ENCODE data around the gene USH2A.

The USH2A gene

DNA sequence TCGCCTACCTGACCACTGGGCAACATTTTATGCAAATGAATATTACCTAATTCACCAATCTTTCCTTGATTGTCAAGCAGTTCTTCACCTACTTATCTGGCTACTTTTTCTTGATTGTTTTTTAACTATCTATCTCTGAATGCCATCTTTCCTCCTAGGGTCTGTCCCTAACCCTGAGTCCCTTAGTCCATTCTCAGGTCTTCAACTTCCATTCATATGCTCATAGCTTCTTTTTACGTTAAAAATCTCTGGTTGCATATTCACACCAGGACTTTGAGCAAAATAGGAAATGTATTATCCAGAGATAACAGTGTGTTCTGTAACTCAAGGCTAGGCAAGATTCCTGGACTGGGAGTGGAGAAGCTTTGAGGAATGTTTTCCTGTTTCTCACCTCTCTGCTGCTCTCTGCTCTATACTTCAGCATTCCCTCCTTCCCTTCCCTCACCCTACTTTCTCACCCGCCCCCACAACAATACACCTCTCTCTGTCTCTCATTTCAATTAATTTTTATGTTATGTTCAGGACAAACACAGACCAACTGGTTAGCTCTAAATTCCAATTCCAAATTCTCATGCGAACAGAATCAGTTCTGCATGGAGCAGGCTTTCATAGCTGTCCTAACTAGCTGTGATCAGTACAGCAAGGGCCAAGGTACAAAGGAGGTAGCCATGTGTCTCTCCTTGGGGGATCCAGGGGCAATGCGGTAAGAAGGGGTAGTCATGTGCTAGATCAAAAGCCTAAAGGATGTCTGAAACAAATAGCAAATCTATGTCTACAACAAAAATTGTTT, 278.4 kb downstream of the USH2A start:
- FAIRE-seq = no peak
- no peak for DNase-seq (ENCODE audit: insufficient read length, low spot score)

DNA sequence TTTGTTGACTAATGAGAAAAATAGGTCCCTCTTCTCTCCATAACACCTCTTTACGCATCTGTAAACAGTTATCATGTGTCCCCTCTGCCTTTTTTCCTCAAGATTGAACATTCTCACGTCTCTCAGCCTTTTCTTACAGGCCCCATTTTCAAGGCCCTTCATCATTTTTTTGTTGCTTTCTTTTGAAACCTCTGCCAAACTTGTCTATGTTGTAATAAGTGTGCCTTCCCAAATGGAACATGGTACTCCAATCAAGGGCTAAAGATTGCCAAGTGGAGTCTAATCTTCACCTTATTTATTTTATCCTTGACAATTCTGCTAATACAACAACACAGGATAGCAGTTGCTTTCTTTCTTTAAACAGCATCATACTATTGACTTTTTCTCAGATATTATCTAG, 280.3 kb downstream of the USH2A start:
- FAIRE-seq (no peak), DNase-seq (ENCODE audit: insufficient read length, low spot score) (no peak)

DNA sequence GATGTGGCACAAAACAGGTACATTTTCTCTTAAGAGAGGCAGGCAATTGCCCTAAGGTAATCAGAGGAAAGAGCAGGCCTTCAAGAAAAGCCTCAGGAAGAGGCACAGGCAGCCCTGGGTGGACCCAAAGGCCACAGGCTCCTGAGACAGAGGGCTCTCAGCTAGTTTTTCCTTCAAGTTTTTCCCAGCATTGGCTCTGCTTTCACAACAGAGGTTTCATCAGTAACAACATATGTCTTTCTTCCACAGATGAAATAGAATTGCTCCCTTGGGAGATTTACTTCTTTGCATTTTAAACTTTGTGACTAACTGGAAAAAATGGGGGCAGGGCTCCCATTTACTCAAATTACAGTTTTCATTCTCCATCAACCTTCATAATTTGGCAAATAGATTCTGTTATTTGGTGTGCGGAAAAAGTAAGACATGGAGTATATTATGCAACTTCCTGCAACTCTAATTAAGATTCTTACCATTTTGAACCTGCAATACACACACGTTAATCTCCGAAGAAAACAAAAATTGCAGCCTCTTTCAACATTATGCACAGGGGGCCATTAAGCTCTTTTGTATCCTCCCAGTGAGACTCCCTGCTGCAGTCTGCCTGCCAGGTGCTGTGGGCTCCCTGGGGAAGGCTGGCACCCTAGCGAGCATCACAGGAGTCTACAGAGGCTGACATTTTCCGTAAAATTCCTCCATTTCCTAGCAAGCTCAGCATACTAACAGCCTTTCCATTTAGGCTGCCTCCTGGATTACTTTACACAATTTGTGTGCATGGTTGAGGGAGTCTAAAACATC, 282.3 kb downstream of the USH2A start:
- DNase-seq (ENCODE audit: insufficient read length, low spot score) = no peak
- FAIRE-seq = no peak

DNA sequence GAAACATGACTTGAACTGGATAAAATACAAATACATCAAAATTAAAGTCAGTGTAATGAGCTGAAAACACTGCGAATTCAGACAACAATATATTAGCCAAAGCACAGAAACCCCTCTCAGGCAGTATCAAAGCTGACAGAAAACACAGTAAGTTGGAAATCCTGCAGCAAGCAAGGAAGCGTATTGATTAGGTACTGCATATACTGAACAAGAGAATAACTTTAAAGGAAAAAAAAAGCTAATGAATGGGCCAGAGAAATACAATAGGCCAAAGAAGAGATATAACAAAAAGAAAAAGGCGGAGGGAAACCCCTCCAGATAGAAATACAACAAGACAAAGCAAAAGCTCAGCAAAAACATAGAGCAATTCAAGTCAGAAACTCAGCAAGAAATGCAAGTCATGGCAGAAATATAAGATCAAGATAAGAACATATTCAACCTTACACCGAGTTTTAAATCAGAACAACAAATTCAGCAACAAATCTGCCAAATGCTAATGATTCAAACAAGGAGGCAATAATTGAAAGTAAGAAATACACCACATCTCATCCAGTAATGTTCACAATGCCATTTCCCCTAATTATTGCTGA, 299.0 kb downstream of the USH2A start:
- FAIRE-seq (no peak), DNase-seq (ENCODE audit: insufficient read length, low spot score) (no peak)

DNA sequence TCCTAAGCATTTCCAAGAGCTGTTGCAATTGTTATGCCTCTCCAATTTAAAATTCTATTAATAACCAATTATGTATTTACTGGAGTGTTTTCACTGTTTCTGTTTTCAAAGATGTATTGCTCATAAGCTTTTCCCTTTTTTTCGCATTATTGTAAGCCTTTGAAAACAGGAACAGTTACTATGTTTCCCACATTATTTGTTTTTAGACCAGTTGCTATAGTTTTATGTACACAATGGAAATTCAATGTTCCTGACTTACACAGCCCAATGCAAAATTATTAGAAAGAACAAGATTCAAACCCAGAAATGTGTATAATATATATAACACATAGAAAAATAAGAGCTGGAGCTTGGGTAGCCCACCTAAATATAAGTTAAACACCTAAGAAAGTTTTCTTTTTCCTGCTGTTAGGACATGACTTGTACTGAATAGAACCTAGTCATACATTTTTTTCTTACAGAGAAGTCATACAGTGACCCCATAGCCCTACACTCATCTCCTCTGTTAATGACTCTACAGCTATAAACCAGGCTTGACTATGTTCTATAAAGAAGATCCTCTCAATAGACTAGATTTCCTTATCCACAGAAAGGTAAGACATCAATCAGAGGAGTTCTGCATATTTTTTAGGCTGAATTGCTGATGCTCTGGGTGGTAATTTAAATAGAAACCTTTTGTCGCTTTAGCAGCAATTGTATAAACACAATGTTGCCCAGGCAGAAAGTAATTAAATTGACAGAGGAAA, 299.6 kb downstream of the USH2A start:
- FAIRE-seq (no peak), DNase-seq (ENCODE audit: insufficient read length, low spot score) (no peak)

DNA sequence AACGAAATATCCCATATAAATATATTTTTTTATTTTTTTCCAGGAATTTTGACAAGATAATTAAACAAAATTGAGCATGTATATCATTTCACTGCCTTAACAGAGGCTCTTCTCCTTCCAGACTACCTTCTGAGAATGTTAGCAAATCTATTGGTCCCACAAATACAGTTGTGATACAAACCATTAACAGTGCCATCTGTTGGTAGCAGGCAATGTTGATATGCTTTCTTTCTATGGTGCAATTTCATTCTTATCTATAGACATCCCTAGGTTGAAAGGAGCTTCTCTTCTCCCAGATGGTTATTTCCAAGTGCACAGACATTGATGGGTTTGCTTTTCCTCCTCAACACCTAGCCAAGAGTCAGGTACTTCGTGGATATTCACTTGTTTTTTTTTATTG, 303.6 kb downstream of the USH2A start:
- FAIRE-seq (no peak), DNase-seq (ENCODE audit: insufficient read length, low spot score) (no peak)

DNA sequence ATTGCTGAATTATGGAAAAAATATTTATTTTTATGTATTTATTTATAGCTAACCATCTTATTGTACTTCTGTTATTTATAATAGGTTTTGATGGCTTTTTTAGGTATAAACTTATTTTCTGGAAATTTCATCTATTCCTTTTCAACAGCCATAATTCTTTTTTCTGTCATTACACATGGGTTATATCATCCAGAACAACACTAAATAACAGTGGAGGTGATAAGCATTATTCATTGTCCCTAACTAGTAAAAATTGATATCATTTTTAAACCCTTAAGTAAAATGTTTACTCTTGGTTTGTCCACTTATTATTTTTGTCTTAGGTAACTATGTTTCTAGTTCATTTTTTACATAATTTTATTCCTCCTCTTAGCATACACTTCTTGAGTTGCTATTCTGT, 309.1 kb downstream of the USH2A start:
- FAIRE-seq = no peak

DNA sequence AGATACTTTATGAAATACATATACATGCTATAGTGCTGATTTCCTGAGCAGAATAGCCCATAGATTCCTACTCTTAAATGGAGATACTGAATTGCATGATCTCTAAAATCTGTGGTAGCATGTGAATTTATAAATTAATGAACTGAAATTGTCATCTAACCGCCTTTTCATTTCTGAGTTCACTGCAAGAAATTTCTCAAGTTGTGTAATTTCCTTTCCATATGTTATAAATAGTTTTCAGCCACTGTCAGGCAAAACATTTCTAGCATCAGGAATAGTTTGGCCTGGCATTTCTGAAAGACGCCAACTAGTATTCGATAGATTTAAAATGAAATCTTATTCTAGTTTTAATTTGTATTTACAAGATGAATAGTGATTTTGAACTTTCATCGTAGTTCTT, 310.1 kb downstream of the USH2A start:
- DNase-seq (ENCODE audit: insufficient read length, low spot score) (no peak), FAIRE-seq (no peak)

More for the DNA sequence above, 309.1 kb downstream of the USH2A start:
- DNase-seq (ENCODE audit: insufficient read length, low spot score) = no peak

DNA sequence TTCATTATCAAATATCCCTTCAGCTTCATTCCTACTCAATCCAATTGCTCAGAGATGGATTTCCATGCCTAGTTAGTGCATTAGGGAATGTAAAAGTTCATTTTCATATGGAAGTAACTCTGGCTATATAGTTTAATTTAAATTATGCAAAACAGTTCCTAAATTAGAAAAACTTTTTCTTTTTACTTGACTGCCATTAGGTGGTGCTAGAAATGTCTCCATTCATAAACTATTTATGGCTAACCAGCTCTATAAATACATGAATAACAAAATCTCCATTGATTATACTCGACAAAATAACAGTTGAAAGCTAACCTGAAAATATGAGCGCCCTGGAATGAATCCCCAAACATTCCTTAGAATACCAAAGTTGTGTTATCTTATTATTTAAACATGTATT, 311.4 kb downstream of the USH2A start:
- FAIRE-seq (no peak), DNase-seq (ENCODE audit: insufficient read length, low spot score) (no peak)

DNA sequence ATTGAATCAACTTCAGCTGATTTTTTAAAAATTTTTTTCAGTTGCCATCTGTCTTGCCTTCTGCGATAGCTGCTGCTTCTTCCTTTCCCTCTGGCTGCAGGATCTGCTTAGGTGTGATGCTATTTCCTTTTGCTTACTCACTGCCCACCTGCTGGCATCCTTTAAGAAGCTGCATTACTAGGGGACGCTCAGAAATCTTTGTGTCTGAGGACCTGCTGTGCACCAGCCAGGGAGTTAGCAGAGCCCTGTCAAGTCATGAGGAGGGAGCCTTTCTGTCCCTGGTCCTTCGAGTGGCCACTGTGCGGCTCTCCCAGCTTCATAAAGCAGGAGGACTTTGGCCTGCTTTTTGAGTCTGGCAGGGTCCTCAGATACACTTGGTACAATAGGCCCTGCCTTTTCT, 327.8 kb downstream of the USH2A start:
- DNase-seq (ENCODE audit: insufficient read length, low spot score) = no peak
- FAIRE-seq = no peak

DNA sequence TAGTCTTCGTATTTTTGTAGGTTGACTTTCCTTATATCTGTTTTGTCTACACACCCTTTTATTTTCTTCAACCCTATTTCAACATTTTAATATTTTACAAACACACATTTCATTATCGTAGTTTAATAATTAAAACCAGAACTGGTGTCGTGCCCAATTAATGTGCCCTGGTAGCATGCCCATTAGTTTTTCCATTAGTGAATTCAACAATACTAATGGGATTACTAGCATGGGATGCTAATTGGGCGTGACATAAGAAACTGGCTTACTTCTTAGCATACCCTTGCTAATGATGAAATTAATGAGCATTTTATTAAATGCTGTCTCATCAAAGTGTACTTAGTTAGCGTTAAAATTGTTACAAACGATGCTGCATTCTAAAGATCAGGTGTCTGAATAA, 332.7 kb downstream of the USH2A start:
- FAIRE-seq = no peak

DNA sequence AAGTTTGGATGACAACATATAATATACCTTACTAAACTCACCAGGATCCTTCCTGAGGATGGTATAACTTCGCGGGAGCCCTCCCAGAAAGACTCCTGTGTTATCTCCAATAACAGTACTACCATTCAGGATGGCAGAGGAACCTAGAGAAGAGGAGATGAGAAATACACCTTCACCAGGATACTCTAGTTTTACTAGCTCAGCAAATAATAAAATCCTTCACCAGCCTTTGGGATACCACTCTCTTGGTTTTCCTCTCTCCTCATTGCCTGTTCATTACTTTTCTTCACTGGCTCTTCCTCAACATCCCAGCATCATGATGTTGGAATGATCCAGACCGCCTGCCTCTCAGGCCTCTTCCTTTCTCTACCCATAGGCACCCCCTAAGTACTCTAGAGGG, 336.6 kb downstream of the USH2A start:
- no peak for DNase-seq (ENCODE audit: insufficient read length, low spot score)
- no peak for FAIRE-seq

More for the DNA sequence above, 332.7 kb downstream of the USH2A start:
- no peak for DNase-seq (ENCODE audit: insufficient read length, low spot score)

DNA sequence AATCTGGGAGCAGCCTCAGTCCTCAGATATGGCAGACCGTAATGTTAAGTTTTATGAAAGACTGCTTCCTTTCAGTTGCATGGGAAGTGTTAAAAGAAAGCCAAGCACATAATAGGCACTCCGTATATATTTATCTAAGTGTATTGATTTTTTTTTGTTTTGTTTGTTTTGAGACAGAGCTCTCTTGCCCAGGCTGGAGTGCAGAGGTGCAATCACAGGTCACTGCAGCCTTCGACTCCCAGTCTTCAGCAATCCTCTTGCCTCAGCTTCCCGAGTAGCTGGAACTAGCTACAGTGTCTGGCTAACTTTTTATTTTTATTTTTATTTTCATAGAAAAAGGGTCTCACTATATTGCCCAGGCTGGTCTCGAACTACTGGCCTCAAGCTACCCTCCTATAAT, 341.8 kb downstream of the USH2A start:
- FAIRE-seq = no peak
- DNase-seq (ENCODE audit: insufficient read length, low spot score) = no peak

DNA sequence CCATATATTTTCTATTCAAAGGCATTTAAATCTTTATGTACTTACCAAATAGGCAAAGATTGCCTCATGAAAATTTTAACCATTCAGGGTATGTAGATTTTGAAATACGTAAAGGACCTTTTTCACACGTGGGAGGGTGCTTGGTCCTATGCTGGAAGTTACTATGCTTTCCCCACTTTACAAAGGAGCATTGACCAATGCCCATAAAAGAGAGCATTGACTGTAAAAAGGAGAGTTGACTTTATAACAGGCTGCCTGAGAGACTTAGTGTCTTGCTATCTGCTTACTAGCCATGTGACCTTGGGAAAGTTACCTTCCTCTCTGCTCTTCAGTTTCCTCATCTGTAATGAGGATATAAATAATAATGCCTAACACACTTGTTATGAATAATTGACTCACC, 346.5 kb downstream of the USH2A start:
- DNase-seq (ENCODE audit: insufficient read length, low spot score) (no peak), FAIRE-seq (no peak)

DNA sequence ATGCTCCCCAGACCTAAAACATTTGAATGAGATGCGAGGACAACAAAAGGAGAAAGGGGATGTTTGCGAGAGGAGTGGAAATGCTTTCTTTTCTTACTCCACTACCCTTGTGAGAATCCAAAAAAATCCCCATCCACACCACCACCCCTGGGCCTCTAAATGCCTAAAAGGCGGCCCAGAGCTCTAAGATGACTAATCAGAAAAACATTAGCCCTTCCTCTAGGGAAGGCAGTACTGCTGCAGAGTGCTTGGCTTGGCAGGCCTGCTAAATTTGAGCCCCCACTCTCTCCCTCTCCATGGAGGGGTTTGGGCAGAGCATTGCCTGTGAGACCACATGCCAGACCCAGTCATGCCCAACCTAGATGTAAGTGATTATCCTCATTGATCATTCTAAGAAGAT, 347.9 kb downstream of the USH2A start:
- DNase-seq (ENCODE audit: insufficient read length, low spot score) = no peak
- no peak for FAIRE-seq

DNA sequence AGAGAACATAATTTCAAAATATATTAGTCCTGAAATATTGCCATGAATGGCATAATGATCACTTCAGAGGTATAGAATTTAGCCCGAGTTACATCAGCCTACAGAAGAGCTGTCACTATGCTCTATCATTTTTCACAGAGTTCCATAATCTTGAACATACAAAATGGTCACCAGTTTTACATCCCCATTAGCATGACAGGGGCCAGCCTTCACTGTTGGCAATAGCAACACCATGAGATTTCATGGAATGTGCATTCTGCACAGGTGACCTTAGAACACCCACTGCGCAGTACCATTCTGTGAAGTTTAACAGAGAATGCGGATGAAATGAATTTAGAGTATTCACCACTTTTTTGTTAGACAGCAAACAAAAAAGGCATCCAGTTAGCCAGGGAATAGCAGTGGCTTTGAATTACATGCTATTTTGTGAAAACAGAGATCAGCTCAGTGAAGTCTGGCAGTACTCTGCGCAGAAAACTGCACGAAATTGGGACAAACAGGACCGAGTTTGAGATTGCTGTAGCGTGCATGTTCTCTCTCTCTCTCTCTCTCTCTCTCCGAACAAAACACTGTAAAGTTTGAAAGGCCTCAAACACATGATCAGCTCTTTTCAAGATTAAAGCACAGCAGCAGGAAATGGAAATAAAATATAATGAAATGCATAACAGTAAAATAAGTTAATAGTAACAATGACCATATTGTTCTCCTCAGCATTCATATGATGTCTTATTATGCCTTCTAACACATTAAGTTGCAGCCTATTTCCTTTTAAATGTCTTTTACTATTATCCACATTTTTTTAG, 349.3 kb downstream of the USH2A start:
- DNase-seq (ENCODE audit: insufficient read length, low spot score) = no peak
- no peak for FAIRE-seq

DNA sequence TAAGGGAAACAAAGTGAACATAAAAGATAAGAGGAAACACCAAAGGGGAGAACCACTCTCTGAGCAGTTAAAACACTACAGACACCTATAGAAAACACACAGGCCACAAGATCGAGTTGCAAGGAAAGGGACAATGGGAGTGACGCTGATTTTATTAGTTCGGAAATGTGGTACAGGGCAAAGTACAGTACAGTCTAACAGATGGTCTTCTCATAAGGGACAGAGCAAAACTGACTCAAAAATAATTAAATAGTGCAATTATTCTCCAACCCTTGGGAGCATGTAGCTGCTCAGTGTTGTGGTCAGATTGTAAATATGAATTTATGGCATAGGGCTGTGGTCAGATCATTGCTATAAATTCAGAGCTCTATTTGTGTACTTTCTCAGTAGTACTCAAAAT, 352.0 kb downstream of the USH2A start:
- DNase-seq (ENCODE audit: insufficient read length, low spot score) = no peak
- FAIRE-seq = no peak

DNA sequence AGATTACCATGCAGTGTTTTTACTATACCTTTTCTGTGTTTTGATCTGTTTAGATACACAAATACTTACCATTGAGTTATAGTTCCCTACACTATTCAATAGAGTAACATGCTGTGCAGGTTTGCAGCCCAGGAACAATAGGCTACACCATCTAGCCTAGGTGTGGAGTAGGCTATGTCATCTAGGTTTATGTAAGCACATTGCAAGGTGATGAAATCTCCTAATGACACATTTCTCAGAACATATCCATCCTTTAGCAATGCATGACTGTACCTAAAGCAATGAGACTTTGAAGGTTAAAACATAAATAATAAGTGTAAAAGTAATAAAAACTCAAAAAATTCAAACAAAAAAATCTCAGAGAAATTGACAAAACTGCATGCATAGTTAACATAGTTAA, 358.6 kb downstream of the USH2A start:
- FAIRE-seq (no peak), DNase-seq (ENCODE audit: insufficient read length, low spot score) (no peak)

DNA sequence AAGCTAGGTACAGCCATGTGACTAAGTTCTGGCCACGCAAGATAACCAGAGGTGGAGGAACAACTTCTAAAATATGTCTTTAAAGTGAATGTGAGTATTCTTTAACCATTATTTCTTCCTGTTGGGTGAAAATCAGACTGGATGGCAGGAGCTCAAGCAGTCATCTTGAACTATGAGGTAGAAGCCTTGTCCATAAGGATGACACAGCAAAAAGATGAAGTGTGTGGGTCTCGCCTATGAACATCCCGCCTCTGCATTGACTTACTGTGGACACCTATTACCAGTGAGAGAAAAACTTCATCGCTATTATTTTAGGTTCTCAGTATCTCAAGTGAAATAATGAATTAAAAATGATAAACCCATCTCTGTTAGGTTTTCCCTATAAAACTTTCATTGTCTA, 365.3 kb downstream of the USH2A start:
- no peak for FAIRE-seq

DNA sequence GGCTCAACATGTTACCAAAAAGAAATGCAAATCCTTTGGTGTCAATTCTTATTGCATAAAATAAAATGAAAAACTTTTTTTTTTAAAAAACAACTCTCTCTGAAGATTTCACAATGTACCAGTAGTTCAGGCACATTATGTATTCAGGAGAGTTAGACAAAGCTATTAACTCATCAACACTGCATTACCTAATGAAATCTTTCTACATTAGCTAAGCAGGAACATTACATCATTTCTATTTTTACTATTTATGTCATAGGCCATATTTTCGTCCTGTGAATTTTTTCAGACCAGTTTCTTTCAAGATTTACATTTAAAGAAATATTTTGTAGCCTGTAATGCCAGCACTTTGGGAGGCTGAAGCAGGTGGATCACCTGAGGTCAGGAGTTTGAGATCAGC, 366.2 kb downstream of the USH2A start:
- FAIRE-seq (no peak), DNase-seq (ENCODE audit: insufficient read length, low spot score) (no peak)

More for the DNA sequence above, 365.3 kb downstream of the USH2A start:
- DNase-seq (ENCODE audit: insufficient read length, low spot score) = no peak

Measured in GM19239 (cell line).